Measurements from ENCODE around the gene CCDC73.
"Not testable (repeated sequence)": the region's sequence is repeated elsewhere in the genome, so short reads cannot be mapped to it uniquely, and the experiment has no call there.

The CCDC73 gene

DNA sequence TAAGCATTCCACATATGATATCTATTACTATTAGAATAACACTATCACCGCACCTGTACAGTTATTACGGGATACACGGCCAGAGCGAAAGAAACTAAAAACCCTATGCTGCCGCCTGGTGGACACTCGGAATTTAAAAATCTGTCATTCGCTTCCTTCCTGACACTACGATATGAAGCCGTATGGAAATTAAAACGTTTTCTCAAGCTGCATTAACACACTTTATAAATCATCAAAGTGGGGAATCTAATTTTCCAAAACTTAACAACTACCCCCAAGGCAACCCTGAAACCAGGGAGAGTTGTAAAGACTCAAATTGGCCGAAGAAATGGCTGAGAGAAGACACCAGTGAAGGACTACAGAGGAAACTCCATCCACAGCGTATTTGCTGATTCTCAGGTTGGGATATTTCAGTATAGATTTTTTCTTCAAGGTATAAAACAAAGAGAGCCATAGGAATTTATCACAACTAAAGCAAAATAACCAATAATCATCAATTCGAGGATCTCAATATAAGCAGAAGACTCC is 1.4 kb downstream of the CCDC73 start:
- DNase-seq = peak; percentile 31

DNA sequence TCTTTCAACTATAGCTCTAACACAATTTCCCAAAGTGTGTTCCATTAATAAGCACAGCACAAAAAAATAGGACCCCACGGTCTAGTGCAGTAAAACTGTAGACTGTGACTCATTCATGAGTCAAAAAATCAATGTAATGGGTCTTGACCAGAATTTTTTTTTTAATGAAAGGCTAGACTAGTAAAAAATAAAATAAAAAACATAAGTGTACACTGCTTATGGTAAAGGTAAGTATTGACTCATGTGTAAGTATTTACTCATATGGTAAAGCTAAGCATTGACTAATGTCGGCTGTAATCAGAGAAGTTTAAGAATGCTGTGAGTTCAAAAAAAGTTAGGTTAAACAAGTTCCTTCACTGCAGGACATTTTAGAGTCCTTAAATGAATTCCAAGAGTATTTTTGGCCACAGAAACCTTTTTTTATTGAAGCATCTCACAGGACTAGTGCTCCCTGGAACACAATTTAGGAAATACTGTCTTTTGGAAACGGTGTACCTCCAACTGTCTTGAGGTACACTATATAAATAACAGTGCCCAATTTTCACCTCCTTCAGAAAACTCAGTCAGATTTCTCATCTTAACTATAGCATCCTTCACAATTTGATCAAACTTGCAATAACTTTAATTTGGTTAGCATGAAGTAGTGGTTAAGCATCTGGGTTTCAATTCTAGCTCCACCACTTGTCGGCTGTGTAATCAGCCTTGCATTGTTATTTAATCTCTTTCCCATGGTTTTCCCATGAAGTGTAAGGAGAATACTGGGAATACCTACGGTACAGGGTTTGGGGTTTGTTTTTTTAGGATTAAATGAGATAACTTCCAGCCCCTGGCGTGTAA is 2.1 kb downstream of the CCDC73 start:
- DNase-seq = no peak

DNA sequence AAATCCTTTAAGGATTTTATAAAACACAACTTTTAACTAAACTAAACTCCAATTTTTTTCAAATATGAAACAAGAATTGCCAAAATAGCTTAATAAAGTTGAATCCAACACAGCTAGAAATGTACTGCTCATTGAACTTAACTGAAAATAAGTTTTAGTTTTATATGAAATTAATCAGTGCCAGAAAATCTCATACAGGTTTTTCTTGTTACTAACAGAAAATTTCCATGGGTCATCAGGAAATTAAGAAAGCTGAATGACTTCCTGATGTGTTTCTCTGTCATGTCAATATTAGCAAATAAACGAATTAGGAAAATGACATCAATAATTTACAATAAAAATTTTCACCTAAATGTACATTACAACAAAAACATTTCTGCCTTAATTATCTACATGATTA is 3.5 kb downstream of the CCDC73 start:
- no peak for DNase-seq

DNA sequence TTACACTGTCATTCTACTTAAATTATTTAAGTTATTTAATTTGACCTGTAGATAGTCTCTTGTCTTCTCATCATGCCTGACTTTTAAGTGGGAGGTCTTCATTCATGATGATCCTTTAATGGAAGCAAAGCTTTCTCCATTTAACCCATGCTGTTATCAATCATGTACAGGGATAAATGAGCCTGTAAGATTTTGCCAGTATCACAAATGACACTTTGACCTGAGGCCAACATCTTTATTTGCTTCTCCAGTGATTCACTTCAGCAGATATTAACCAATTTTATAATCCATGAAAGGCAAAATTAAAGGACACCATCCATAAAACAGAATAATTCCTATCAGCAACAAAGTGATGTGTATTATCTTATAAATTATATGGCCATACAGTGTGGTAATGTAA is 7.7 kb downstream of the CCDC73 start:
- no peak for DNase-seq

DNA sequence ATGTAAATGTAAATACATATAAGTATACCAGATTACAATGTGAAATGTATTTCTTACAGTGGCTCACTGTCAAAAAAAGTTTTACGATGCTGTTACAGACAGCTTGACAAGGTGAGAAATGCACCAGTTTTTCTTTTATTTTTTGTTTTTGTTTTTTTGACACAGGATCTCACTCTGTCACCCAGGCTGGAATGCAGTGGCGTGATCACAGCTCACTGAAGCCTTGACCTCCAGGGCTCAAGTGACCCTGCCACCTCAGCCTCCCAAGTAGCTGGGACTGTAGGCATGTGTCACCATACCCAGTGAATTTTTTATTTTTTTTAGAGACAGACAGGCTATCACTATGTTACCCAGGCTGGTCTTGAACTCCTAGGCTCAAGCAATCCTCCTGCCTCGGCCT is 9.2 kb downstream of the CCDC73 start:
- DNase-seq = no peak

DNA sequence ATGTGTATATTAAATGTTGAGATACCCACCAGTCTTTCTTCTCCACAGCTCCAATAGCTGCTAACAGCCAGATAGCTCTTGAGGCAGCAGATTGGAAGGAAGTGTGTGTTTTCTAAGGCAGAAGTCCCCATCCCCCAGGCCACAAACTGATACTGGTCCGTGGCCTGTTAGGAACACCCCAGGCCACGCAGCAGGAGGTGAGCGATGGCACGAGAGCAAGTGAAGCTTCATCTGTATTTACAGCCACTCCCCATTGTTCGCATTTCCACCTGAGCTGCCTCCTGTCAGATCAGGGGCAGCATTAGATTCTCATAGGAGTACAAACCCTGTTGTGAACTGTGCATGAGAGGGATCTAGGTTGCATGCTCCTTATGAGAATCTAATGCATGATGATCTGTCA is 12.7 kb downstream of the CCDC73 start:
- no peak for DNase-seq

DNA sequence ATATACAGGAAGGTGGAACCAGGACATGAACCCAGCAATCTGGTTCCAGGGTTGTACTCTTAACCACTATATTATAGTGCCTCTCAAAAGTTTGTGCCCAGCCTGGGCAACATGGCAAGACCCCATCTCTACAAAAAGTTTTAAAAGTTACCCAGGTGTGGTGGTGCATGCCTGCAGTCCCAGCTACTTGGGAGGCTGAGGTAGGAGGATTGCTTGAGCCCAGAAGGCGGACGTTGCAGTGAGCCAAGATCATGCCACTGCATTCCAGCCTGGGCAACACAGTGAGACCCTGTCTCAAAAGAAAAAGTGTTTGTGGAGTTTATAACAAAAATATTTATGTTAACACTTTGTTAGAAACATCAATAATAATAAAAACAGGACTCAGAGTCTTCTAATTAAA is 13.6 kb downstream of the CCDC73 start:
- DNase-seq = not testable (repeated sequence)

DNA sequence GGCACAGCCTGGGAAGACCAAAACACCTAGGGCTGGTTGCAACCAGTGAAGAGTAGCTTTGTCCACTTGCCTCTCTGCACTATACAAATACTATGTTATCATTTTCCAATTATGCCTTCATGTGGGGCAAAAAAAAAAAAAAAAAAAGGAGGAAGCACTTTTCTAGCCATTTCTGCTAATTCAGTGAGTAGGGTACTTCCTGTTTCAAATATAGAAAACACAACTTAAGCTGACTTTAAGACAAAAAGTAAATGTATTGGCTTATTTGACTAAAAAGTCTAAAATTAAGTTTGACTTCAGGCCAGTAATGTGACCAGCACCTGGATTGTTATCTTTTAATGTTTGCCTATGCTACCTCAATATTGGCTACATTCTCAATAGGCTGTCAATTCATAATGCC is 15.3 kb downstream of the CCDC73 start:
- no peak for DNase-seq

DNA sequence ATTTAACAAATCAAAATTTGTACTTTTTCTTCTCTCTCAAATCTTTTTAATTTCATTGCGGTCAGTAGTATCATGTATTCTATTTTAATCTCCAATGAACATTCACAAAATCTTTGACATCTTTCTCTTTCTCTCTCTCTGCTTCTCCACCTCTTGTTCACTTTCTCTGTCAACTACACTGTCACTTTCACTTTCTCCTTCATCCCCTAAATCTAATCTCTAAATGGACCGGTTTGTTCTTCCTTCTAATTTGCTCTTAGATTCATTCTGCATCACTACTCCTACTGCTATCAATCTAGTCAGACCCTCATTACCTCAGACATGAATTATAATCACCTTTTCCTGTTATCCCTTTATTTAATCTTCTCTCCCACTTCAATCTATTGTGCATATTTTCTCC is 18.6 kb downstream of the CCDC73 start:
- no peak for DNase-seq

DNA sequence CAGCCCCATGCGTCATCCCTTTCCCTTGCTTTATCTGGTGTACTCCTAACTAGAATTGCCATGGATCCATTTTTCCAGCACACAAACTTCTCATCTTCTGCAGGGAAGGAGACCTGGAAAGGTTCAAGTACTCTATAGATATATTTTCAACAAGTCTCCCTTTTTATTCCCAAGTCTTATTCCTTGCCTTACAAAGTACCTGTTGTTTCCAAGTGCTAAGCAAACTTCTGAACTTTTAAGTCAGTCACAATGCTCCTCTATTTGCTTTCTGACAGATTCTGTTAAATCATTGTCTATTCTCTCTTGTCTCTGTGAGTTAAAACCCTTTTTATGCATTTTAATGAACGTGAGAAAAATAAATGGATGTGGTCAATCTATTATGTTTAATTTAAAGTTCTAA is 20.4 kb downstream of the CCDC73 start:
- no peak for DNase-seq

DNA sequence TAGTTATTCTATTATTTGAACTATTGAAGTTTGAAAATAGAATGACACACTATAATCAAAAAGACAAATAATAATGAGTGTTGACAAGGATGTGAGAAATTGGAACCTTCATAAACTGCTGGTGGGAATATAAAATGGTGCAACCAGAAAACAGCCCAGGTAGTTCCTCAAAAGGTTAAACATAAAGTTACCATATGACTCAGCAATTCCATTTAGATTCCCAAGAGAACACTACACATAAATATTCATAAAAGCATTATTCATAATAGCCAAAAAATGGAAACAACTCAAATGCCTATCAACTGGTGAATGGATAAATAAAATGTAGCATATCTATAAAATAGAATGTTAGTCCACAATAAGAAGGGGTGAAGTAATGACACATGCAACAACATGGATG is 21.7 kb downstream of the CCDC73 start:
- no peak for DNase-seq

DNA sequence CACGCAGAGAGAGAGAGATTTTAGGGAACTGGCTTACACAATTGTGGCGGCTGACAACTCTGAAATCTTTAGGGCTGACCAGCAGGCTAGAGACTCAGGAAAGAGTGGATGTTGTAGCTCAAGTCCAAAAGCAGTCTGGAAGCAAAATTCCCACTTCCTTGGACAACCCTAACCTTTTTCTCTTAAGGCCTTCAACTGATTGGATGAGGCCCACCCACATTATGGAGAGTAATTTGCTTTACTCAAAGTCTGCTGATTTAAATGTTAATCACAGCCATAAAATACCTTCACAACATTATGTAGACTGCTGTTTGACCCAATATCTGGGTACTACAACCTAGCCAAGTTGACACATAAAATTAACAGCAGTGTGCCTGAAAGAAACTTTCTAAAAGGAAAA is 32.7 kb downstream of the CCDC73 start:
- not testable (repeated sequence) for DNase-seq

DNA sequence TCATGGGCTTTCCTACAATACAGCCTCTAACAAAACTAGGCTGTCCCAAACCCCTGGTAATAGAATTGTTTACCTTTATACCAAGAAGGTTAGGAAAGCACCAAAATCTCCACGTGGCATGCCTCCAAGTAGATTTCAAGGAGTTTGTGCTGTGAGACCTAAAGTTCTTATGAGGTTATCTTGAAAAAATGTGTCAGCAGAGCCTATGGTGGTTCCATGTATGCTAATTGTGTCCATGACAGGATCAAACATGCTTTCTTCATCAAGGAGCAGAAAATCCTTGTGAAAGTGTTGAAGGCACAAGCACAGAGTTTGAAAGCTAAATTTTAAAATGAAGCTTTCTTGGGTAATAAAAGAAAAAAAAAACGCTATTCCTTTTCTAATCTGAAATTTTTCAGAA is 36.2 kb downstream of the CCDC73 start:
- DNase-seq = no peak

DNA sequence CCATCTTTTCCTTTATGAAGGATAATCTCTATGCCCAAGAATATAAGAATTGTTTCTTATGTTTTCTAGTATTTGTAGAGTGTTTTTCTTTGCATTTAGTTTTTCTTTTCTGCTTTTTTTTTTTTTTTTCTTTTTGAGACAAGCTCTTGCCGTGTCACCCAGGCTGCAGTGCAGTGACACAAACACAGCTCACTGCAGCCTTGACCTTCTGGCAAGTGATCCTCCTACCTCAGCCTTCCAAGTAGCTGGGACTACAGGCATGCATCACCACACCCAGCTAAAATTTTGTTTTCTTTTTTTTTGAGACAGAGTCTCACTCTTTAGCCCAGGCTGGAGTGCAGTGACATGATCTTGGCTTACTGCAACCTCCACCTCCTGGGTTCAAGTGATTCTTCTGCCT is 41.3 kb downstream of the CCDC73 start:
- DNase-seq = not testable (repeated sequence)

DNA sequence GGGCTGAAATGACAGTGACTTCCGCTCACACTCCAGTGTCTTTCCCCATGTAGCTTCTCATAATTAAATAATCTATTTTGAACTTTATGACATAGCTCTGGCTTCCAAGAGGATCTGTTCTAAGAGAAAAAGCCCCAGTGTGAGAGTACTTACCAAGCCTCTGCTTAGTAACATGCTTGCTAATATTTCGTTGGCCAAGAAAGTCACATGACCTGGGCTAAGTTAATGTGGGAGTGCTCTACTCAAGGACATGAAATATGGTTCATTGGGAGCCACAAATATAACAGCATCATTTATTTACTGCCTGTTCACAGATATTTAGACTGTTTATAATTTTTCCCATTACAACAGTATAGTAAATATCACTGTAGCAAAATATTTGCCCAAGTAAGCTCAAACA is 42.5 kb downstream of the CCDC73 start:
- DNase-seq = no peak

DNA sequence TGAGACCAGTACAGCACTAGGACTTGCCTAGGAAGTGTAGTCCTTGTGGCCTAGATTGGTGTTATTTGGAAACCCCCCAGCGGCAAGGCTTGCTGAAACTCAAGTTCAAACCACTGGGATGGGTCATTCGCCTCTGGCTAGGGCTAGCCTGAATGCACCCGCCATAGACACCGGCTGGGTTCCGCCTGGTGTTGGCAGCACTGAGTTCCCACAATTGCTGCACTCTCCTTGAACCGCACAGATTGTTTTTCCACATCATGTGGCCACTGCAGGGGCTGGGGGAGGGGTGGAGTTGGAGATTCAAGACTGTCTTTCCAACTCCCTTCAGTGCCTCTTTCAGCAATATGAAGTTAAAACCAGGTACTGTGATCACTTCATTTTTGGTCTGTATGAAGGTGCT is 43.1 kb downstream of the CCDC73 start:
- no peak for DNase-seq

DNA sequence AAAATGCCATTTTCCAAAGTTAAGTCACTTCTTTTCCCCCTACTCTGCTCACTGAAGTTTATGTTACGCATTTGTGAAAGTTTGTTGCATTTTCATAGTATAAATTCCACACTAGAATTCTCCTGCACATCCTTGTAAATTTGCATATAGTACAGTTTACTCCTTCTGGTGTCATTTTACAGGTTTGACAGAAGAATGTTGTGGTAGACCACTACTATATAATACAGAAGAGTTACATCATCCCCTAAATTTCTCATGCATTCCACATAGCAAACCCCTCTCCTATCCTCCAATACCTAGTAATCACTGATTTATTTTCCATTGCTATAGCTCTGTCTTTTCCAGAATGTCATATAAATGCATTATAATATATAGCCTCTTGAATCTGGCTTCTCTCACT is 64.5 kb downstream of the CCDC73 start:
- no peak for DNase-seq

DNA sequence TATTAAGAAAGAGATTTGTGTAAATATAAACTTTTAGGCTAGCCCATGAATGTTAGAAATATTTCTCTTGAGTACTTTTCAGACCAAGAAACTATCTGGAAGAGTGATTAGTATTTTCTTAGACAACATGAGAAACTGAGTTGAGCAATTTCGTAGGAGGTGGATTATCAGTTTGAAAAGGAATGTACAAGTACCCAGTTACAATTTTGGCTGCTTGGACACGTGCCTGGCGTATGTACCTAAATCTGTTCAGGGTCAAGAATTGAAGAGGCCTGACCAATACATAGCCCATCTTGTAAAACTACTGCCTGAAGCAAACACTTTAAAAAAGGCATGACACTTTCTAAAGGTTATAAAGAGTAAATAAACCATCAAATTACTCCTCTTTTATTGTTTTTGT is 71.1 kb downstream of the CCDC73 start:
- DNase-seq = no peak

DNA sequence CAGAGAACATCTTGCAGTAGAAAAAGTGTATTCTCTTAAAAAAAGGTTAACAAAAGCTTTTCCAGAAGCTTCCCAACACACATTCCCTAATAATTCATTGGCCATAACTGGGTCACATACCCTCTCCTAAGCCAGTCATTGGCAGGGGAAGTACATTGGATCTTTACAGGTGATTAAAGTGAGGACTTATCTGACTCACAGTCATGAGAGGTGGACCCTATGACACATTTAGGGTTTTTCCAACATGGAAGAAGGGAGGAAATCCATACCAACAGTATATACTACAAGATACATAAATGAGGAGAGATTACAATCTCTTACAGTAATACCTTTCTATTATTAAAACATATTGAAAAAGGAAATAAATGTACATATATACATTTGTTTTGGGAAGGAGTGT is 72.2 kb downstream of the CCDC73 start:
- DNase-seq = no peak

DNA sequence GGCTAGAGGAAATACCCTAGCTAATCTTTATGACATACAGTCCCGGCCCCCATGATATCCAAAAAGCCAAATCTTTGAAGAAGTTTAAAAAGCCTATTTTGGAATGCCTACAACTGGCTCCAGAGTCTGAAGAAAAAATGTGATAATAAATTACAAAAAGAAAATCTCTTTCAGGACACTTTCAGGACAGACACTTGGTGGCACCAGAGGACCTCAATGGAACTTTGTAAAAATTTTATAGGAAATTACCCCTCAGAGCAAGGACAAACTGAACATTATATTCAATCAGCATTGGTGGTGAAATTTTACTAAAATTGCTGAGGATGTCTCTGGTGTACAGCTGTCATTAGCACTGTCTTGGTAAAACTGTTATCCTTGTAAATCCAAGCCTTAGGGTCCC is 81.0 kb downstream of the CCDC73 start:
- no peak for DNase-seq

DNA sequence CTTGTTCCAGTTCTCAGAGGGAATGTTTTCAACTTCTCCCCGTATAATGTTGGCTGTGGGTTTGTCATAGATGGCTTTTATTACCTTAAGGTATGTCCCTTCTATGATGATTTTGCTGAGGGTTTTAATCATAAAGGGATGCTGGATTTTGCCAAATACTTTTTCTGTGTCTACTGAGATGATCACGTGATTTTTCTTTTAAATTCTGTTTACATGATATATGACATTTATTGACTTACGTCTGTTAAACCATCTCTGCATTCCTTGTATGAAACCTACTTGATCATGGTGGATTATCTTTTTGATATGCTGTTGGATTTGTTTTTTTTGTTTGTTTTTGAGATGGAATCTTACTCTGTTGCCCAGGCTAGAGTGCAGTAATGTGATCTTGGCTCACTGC is 85.5 kb downstream of the CCDC73 start:
- not testable (repeated sequence) for DNase-seq

DNA sequence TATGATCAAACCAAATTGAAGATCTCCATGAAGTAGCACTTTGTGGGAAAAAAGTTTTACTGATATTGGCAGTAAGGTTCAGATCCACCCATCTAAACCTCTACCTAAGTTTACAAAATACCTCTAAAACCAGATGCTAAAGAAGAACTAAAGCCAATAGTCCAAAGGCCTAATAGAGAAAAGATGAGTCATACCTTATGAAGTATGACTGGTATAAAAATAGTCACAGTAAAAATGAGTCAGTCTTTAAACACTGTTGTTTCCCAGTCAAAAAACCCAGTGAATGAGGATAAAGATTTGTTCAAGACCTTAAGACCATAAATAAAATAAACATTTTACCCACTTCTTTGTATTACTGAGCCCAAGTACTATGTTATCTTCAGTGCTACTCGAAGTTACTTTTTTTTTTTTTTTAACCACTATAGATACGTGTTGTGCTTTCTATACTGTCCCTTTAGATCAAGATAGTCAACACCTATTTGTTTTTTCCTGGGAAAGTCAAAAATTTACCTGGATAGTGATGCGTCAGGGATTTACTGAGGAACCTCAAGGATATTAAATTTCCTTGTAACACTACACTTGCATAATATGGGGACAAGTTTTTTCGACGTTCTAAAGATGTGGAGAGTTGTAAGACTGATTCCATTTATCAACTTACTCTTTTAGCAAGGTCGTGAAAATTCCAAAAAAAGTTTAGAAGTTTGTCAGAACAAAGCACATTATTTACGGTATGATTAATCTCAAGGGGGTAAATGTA is 87.3 kb downstream of the CCDC73 start:
- no peak for DNase-seq

DNA sequence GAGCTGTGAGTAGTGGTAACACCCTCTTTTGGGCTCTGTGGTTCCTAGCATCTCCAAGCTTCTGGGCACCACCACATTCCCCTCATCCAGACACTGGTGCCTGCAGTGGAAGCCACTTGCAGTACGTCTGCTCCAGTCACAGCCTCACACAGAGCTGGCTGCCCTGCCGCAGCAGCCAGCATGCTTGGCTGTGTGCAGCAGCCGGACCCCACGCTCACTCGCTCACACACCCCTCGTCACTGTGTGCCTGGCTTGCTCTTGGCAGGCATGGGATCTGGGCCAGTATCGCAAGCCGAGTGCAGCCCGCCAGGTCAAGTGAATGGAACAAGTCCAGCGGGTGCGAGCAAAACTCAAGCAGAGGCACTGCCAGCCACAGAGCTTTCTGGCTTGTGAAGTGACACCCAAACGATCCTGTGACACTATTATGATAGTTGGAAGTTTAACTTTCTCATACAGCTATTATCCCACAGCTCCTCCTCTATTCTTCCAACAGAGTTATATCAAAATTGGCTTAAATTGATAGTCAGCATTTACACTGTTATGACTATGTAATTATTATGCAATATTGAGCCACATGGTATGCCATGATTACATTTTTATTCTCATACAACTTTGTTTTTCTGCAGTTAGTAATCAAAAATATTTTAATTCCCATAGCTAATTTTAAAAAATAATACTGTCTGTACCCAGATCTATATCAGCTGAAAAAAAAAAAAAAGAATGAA is 89.0 kb downstream of the CCDC73 start:
- DNase-seq = no peak

DNA sequence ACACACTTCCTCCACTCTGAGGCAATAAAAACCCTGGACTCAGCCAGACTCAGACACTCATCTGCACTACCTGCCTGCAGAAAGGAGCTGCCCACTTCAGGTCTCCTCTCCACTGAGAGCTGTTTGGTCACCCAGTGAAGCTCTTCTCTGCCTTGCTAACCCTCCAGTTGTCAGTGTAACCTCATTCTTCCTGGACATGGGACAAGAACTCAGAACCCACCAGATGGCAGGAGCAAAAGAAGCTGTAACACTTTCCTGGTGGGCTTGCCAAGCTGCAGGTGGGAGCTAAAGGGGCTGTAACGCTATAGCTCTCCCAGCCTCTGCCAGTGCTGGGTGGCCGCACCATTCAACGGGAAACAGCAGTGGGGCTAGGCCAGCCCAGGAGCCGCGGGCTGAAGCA is 89.7 kb downstream of the CCDC73 start:
- no peak for DNase-seq
